Skeletal muscle cell (primary cell): ENCODE measurements around the gene ARHGEF28.

Experiments used
- DNase-seq: peaks from one replicate; pipeline ENCODE4 v3.0.0-alpha.2; 2010; ENCODE audit warnings: low read depth
- H3K4me3 ChIP-seq: 2 replicates; pipeline ENCODE4 v1.5.1; 2011; ENCODE audit warnings: low read depth, mild to moderate bottlenecking, control low read depth, low read length, moderate library complexity

The ARHGEF28 gene

DNA sequence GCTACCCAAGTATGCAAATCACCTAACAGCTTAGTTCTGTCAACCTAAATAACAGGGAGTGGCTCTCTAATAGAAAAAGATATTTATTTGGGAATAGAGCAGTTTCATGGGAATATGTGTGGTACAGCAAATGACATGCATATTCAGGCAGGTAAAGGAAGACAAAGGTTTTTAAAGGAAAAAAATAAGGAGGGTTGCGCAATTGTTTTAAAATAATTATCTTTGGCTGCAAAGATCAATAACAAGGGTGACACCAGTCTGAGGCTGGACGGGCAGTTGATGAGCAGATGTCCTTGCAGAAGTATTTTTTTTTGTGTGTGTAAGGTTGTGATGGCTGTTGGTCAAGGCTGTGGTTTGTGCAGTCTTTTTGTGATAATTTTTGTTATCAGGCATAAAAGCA, 332.0 kb downstream of the ARHGEF28 start:
- no peak for DNase-seq
- H3K4me3 ChIP-seq, result no peak overlapping the region

DNA sequence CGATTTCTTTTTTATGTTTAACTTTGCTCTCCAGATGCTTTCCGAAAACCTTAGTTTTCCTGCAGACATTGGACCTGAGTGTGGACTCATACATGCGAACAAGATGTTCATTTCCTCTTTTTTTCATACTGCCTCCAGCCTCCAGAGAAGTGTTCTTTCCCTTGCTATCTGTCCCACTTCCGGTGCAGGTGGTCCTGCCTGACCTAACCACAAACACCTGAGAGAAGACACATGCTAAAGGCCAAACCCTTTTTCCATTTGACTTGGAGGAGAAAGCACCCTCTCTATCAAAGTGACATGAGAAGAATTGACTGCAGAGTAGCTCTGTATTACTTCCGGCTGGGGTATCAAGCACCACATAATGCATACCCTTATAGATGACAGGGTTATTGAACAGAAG, 334.0 kb downstream of the ARHGEF28 start:
- no peak overlapping the region for H3K4me3 ChIP-seq
- DNase-seq, result no peak

DNA sequence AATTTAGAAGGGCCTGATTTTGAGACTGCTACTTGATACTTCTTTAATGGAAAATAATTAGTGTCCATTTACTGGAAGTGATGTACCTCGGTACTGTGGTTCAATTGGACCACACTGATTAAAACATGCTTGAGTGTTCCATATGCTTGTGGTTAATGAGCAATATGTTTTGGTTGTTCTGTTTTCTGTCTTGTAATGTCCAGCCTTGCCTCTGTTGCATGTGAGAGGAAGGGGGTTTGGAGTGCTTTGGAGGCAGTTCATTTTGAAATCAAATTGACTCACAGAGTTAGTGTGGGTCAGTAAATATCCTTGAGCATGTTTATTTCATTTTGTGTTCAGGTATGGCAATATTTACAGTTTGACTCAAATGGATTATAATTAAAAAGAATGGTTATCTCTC, 334.4 kb downstream of the ARHGEF28 start:
- no peak overlapping the region for H3K4me3 ChIP-seq
- no peak for DNase-seq

DNA sequence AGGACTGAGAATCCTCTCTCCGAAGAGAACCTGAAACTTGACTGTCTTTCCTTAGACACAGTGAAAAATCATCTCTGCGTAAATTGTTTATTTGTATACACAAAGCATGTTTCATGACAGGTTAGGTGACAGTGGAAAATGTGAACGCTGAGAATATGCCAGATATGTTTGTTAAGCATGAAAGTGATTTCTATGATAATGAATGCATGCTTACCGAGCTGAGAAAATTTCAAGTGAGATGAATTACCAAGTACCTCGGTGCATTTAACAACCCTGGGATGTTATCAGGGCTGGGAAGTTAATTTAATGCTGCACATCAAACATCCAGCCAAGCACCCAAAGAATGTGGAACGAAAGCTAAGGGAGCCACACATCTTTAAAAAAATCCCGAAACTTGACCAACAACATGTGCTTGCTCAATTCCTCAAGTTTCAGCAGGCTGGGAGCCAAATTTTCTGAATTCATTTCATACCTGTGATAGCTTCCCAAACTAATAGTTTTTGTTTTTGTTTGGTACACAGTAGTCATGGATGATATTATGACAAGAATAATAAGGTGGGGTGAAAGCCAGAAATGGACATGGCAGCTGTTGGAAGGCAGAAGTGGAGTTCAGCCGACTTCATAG, 336.9 kb downstream of the ARHGEF28 start:
- no peak overlapping the region for H3K4me3 ChIP-seq
- no peak for DNase-seq

DNA sequence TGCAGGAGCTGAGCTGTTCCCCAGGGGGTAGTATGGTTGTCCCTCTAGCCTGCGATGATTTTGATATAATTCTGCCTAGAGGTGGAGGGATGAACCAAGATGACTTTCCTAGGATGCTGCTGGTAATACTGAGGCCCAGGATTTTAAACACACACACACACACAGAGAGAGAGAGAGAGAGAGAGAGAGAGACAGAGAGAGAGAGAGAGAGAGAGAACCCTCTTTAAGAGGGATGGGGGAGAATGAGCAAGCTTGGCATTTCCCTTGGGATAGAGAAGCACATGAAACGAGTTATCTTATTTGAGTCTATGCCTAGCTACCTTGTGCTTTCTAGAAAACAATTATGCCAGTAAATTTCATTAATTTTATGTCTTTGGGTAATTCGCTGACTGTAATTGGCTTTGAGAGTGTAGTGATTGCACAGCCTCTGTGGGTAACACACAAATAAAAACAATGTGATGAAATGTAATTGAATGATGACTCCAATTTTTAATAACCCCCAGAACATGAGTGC, 338.4 kb downstream of the ARHGEF28 start:
- no peak for DNase-seq
- no peak overlapping the region for H3K4me3 ChIP-seq

DNA sequence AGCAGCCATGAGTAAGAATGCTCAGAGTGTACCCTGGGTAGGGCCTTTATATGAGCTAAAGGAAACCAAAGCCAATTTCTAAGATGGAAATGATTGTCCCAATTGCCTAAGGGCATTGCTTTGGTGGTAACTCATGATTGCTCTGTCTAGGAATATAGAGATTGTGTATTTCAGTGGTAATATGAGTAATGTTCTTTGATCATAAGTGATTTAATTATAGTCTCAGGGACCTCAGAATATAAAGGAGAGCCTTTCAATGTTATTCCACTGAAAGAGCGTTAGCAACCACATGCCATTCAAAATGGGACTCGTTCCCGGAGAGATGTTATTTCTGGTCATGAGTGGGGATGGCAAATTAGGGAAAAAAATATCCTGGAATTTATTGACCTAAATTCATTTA, 340.5 kb downstream of the ARHGEF28 start:
- DNase-seq, result no peak
- no peak overlapping the region for H3K4me3 ChIP-seq

DNA sequence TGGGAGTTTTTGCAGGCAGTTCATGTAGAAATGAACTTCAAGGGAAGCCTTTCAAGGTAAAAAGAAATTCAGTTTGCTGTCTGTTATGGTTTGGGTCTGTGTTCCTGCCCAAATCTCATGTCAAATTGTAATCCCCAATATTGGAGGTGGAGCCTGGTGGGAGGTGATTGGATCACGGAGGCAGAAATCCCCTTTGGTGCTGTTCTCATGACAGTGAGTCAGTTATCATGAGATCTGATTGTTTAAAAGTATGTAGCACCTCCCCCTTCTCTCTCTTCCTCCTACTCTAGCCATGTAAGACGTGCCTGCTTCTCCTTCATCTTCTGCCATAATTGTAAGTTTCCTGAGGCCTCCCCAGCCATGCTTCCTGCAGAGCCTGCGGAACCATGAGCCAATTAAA, 341.4 kb downstream of the ARHGEF28 start:
- no peak for DNase-seq
- H3K4me3 ChIP-seq, result no peak overlapping the region

DNA sequence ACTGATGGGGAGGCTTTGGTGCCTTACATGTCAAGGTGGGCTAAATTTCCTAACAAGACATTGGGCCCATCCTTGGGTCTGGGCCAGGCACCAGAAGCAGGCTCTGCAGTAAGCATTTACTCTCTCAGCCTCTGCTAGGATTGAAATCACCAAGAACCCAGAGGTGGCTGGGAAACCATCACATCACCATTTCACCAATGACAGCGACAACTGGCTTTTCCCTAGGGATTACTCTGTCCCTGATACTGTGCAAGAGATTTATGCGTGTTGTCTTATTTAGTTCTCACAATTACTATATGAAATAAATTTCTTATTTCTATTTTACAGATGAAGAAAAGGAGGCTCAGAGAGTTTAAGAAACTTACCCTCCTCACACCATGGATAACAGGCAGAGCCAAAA, 342.2 kb downstream of the ARHGEF28 start:
- no peak for DNase-seq
- no peak overlapping the region for H3K4me3 ChIP-seq

DNA sequence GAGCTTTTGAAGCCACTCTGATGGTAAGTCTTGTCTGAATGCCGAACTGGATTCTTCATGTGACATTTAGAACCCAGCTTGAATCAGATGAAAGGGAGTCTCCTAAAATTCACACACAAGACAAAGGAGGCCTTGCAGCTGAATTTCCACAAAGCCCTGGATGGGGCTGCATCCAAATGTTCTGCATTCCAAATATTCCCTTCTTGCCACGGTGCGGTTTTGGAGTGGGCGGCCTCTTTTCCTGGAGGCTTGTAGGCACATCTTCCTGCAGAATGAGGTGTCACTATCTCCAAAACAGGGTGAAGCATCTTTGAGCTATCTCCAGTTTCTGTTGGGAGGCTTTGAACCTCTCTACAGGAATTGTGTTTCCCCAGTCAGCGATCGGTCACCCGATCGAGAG, 342.7 kb downstream of the ARHGEF28 start:
- no peak overlapping the region for H3K4me3 ChIP-seq
- DNase-seq, result no peak

DNA sequence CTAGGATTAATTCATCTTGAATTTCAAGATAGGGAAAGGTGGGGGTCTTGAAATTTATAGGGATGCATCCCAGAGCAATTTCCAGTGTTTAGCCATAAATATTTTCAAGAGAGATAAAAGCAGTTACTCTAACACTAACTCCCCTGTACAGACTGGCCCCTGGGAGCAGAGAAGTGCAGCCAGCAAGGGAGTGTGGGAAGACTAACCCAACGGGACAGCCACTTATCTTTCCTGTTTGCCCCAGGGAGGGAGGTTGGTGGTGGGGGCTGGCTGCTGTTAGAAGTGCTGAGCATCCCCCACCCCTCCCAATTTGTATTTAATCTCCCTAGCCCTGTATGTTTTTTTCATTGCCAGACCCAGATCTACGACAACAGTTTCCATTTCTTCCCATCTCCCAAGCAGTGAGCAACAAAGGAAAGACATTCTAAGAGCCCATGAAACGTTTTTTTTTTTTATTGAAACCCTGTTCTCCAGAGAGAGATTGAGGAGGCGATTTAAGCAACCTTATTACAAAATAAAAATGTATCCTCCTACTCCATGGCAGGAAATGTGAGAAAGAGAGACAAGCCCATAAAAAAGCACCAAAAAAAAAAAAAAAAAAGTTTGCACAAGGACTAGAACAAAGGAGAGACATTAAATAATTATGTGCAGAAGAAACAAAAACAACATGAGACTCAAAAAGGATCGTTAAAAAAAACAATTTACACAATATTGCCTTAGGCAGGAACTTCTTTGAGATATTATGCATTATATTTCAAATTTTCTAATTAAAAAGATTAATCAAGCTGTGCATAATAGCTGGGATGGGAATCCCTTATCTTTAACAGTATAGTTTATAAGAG, 343.4 kb downstream of the ARHGEF28 start:
- no peak for DNase-seq
- H3K4me3 ChIP-seq, result no peak overlapping the region

DNA sequence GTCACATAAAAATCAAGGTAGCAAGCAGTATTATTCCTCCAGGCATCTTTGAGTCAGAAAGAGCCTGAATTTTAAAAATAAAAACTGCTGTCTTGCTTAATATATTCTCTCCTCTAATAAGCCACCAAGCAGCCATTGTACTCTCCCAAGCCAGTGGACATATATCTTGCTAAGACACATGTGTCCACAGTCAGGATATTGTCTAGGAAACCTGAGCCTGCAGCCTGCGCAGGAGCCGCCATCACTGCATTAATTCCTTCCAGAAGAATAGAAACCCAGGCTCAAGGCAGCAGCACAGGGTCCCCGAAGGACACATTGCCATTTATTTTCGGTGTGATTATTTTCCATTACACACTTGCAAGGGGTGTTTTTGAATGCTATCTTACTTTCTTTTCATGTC, 345.3 kb downstream of the ARHGEF28 start:
- DNase-seq, result no peak
- no peak overlapping the region for H3K4me3 ChIP-seq

DNA sequence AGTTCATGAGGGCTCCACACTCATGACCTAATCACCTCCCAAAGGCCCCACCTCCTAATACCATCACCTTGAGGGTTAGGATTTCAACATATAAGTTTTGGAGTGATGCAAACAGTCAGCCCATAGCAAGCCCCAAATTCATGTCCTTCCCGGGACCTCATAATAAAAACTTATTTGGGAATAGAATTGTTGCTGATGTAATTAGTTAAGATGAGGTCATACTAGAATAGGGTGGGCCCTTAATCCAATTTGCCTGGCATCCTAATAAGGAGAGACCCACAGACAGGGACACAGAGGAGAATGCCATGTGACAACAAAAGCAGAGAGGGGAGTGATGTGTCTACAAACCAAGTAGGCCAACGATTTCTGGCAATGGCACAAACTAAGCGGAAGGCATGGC, 347.1 kb downstream of the ARHGEF28 start:
- no peak overlapping the region for H3K4me3 ChIP-seq
- DNase-seq, result no peak

DNA sequence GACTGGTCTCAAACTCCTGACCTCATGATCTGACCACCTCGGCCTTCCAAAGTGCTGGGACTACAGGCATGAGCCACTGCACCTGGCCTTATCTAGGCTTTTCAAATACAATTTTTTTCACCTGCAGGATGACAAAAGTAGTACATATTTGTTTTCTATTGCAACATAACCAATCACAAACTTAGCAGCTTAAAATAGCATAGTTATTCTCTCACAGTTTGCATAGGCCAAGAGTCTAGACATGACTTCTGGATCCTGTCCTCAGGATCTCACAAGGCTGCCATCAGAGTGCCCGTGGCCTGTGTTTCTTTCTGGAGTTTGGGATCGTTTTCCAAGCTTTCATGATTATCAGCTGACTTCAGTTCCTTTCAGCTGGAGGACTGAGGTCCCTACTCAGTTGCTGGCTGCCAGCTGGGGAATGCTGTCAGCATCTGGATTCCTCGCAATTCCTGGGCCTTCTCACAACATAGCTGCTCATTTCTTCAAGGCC, 348.9 kb downstream of the ARHGEF28 start:
- no peak for DNase-seq
- H3K4me3 ChIP-seq, result no peak overlapping the region

DNA sequence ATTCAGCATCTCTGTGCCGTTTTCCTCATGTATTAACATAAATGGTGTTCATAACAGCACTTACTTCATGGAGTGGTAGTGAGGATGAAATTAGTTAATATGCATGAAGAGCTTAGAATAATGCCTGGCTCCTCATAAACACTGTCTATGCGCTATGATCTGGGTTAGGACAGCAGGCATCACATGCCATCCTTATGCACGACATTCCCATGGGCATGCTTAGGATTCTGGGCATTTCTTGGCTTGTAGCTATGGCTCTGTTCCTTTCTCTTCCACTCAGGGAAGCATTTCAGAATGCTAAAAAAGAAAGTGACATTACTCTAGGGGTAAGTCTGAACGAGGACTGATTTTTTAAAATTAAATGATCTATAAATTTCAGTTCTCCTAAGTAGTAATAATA, 349.8 kb downstream of the ARHGEF28 start:
- H3K4me3 ChIP-seq, result no peak overlapping the region
- DNase-seq, result no peak

DNA sequence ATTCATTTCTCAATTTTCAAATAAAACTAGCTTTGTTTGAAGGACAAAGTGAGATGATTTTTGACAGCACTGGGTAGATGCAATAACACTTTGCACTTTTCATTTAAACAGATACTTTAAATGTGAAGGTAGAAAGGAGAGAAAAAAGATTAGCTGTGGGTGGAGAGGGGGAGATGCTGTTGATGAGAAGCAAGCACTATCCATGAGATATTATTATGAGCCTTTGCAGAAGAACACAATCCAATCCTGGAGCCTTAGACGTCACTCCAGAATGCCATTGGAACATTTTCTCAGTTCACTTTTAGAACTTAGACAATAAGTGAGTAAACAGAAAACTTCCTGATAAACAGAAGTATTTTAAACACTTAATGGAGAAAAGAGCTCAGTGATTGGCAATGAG, 351.1 kb downstream of the ARHGEF28 start:
- DNase-seq, result no peak
- no peak overlapping the region for H3K4me3 ChIP-seq

DNA sequence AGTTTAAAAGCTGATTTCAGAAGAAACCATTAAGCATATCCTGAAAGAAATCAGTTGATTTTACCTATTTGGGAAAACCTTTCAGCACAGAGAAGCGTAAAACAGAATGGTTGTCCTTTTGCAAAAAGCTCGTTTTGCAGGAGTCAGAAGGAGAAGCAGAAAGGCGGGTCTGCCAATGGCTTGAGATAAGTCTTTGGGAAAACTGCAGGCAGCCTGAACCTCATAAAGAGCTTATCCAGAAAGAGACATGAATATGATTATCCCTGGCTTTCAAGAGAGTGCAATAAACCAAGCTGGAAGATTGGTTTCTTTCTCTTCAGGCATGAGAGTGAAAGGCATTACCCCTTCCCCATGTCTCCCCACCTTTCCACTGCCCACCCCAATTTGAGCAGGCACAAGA, 353.3 kb downstream of the ARHGEF28 start:
- no peak overlapping the region for H3K4me3 ChIP-seq

DNA sequence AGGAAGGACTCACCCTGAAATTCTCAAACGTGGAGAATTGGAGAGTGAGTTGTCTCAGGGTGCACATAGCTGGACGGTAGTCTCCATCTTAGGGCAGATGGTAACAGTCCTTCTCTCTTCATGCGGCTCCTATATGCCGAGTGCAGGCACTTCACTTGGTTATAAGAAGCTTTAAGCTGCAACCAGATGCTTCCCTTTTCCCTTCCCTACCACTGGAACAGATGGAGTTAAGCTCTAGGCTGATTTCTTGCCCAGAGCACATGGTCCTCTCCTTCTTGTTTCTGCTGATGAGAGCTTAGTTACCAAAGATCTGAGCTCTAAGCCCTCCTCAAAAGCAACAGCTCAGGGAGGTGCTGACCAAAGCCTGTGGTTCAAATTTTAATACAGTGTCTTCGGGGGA, 355.7 kb downstream of the ARHGEF28 start:
- DNase-seq, result no peak
- H3K4me3 ChIP-seq, result no peak overlapping the region

More for the DNA sequence above, 353.3 kb downstream of the ARHGEF28 start:
- DNase-seq, result no peak

DNA sequence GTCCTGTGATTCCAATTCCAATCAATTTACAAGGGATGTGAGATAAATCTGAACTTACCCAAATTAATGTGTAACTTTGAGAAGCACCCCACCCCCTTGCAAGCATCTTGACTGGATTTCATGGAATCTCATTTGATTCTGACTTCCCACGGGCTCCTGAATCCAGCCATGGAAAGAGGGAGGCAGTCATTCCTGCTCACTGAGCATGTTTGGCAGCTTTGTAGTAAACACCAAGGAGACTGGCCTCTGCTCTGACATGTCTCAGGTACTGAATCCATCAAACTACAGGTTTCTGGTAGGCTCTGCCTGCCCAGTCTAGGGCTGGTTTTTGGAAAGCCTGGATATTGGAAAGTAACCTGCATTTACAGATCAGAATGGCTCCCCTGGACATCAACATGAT, 357.6 kb downstream of the ARHGEF28 start:
- H3K4me3 ChIP-seq, result no peak overlapping the region
- no peak for DNase-seq

DNA sequence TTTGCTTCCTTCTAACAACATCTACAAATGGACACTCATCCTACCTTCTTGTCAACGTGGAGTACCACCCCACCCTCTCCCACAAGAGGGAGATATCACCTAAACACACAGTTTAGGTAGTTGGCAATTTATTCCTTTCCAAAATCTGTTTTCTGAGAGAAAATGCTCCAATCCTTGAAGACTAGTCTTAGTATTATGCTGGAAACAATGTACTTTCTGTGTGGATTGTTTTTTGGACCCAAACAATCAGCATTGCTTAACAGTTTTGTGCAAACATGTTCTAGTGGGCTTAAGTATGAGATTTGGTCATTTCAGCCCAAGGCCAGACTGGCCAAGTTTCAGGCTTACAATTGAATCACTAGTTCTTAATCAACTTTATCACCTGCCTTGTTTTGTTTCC, 359.1 kb downstream of the ARHGEF28 start:
- H3K4me3 ChIP-seq, result no peak overlapping the region
- no peak for DNase-seq

DNA sequence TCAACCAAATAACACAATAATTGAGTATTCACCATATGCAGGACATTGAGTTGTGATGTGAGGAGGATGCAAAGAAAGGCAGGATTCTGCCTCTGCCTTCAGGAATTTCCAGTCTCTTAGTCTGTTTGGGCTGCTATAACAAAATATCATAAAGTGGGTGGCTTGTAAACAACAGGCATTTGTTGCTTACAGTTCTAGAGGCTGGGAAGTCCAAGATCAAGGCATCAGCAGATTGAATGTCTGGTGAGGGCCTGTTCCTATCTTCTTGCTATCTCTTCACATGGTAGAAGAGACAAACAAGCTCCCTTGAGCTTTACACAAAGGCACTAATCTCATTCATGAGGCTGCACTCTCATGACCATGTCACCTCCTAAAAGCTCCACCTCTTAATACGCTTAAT, 360.7 kb downstream of the ARHGEF28 start:
- no peak overlapping the region for H3K4me3 ChIP-seq
- no peak for DNase-seq

DNA sequence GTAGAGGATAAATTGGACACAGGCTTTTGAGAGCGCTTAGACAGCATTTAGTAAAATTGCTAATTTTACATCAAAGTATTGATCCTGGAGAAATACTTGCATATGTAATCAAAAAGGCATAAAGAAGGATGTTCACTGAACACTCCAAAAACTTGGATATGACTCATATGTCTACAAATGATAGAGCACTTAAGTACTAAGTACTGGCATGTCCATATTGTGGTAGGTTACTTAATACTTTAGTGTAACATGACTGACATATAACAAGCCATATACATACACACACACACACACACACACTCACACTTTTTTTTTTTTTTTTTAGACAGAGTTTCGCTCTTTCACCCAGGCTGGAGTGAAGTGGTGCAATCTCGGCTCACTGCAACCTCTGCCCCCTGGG, 361.9 kb downstream of the ARHGEF28 start:
- H3K4me3 ChIP-seq, result no peak overlapping the region
- no peak for DNase-seq
